Measurements from ENCODE around the gene SPDL1. TPM values are rescaled to one million over a fixed set of nuclear protein-coding genes. Genes with fewer than 3 reads are reported as not detected.

Gene SPDL1
- total RNA-seq, 1 donor = 43.7 TPM

DNA sequence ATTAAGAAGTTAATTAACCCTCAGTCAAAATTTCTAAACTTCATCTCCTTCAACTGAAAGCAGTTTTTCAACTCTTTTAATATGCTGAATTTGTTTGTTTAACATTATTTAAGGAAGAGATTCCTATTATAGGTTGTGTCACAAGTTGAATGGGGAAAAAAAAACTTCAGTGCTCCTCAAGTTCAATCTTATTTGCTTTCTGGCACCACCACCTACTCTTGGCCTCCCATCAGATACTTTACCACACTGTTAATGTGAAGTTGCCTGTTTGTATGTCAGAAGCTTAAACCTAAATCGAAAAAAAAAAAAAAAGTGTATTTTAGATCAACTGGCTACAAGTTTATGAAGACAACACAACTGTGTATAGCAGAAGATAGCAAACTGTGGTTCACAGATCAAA, 49.4 kb downstream of the SPDL1 start:
- TF ChIP-seq, protein P1, sequence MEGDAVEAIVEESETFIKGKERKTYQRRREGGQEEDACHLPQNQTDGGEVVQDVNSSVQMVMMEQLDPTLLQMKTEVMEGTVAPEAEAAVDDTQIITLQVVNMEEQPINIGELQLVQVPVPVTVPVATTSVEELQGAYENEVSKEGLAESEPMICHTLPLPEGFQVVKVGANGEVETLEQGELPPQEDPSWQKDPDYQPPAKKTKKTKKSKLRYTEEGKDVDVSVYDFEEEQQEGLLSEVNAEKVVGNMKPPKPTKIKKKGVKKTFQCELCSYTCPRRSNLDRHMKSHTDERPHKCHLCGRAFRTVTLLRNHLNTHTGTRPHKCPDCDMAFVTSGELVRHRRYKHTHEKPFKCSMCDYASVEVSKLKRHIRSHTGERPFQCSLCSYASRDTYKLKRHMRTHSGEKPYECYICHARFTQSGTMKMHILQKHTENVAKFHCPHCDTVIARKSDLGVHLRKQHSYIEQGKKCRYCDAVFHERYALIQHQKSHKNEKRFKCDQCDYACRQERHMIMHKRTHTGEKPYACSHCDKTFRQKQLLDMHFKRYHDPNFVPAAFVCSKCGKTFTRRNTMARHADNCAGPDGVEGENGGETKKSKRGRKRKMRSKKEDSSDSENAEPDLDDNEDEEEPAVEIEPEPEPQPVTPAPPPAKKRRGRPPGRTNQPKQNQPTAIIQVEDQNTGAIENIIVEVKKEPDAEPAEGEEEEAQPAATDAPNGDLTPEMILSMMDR (IDR thresholded peaks at IDR 0.05; ENCODE audit: insufficient read depth, low read length) = no peak
- DNase-seq (ENCODE audit: low read depth) = no peak
- no peak overlapping the region for H3K4me3 ChIP-seq (ENCODE audit: low read depth, low read length)

DNA sequence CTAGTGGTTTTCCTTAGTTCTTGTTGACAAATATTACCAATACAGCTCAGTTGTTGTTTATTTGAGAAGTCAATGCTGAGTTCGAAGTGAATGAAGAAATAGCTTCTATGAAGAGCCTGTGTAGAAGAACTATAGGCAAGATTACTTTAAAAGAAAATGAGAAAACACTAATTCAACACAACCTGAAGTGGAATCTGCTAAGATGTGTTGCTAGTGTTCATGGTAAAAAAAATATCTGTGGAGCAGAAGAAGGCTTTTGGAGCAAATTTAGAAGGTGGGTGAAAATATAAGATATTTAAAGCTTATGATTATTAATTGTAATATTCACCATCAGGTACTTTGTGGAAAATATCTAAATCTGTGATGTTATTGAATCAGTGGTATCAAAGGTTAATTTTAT, 51.0 kb downstream of the SPDL1 start:
- H3K4me3 ChIP-seq (ENCODE audit: low read depth, low read length) = no peak overlapping the region
- no peak for DNase-seq (ENCODE audit: low read depth)
- TF ChIP-seq, protein P1 (IDR thresholded peaks at IDR 0.05; ENCODE audit: insufficient read depth, low read length) = no peak

DNA sequence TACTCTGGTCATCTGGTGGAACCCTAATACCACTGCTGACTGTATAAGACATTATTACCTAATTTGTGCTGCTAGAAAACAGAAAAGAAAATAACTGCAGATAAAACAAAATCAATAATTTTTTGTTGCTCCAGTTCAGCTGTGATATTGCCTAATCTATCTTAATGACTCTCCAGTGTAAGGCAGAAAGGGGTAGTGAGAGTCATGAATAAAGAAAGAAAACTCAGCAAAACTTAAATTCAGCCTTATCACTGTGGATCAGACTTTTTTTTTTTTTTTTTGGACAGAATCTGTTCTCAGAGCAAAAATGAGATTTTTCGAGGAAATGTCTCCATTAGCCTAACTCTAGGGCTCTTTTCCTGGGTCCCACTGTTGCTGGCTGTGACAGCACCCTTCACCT, 52.4 kb downstream of the SPDL1 start:
- TF ChIP-seq, protein P1 (IDR thresholded peaks at IDR 0.05; ENCODE audit: insufficient read depth, low read length) = no peak
- DNase-seq (ENCODE audit: low read depth) = no peak

DNA sequence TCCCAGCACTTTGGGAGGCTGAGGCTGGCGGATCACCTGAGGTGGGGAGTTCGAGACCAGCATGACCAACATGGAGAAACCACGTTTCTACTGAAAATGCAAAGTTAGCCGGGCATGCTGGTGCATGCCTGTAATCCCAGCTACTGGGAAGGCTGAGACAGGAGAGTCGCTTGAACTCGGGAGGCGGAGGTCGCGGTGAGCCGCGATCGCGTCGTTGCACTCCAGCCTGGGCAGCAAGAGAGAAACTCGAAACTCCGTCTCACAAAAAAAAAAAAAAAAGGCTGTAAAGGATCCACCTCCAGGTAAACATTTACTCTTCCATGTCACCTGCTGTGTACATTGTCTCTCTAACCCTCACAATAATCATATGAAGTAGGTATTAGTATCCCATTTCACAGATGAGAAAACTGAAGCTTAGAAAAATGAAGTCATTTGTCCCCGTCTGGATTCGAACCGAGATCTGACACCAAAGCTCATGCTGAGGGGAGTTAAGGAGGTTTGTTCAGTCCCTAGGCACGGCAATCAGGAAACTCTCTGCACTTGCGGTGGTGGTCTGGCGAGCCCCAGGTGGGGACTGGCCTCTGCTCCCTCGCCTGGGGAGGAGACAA, 53.0 kb downstream of the SPDL1 start:
- DNase-seq (ENCODE audit: low read depth) = no peak
- TF ChIP-seq, protein P1 (IDR thresholded peaks at IDR 0.05; ENCODE audit: insufficient read depth, low read length) = no peak
- H3K4me3 ChIP-seq (ENCODE audit: low read depth, low read length) = no peak overlapping the region

More for the DNA sequence above, 52.4 kb downstream of the SPDL1 start:
- H3K4me3 ChIP-seq (ENCODE audit: low read depth, low read length) = no peak overlapping the region

DNA sequence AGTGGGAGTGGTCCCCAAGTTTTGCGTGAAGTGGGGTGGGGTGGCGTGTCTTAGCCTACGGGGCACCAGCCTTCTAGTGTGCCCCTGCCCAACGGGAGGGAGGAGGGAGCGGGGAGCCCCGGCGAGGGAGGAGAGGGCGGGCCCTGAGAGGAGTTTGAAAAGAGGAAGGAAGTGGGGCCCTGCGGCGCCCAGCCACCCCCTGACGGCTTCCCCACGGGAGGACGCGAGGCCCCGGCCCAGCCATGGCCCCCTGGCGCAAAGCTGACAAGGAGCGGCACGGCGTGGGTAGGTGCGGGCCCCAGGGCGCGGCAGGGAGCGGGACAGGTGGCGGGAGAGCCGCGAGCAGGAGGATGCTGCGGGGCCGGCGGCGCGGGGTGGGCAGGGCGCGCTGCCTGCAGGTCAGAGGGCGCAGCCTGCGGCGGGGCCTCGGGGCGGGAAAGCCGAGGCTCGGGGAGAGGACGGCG, 53.5 kb downstream of the SPDL1 start, which contains the start of gene DOCK2:
Gene DOCK2, plus strand, starts transcription at position 191 of the 464 bp plus-strand sequence. Its CDS starts 52 bp downstream, at position 243.
- TF ChIP-seq, protein P1 (IDR thresholded peaks at IDR 0.05; ENCODE audit: insufficient read depth, low read length) = no peak
- no peak for DNase-seq (ENCODE audit: low read depth)
- peak within 1 kb of the TSS; percentile 43 for H3K4me3 ChIP-seq (ENCODE audit: low read depth, low read length)

DNA sequence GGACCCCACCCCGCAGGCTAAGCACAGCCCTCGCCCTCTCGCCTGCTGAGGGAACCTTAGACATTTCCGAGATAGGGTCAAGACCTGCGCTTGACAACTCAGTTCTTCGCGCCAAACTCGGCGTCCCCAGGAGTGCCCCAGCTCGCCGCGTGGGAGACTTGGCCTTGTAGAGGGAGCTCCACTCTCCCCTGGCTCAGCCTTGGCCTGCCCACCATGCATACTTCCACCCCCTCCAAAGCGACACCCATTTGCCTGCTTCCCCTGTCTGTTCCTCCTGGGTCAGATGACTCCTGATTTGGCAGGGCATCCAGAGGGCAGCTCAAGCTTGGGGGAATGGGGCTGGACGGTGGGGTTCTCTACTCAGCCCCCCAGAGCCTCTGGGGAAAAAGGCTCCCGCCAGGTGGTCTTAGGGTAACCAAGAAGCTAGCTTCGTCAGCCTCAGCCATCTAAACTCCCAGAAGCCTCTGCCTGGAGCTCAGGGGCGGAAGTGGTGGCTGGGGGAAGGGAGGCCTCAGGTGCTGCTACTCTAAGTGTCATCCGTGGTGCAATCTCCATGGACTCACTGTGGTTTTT, 54.1 kb downstream of the SPDL1 start:
- TF ChIP-seq, protein P1 (IDR thresholded peaks at IDR 0.05; ENCODE audit: insufficient read depth, low read length) = no peak
- H3K4me3 ChIP-seq (ENCODE audit: low read depth, low read length) = no peak overlapping the region
- DNase-seq (ENCODE audit: low read depth) = no peak
